HG03439 (cell line): Measurements from ENCODE around the gene POLA2.
"Not testable (repeated sequence)": the region's sequence is repeated elsewhere in the genome, so short reads cannot be mapped to it uniquely, and the experiment has no call there.

Source experiments
- ATAC-seq: cut with Tn5 transposase; IDR thresholded peaks from one replicate; pipeline ENCODE4 v1.9.1; 2021; ENCODE audit warnings: mild to moderate bottlenecking, moderate library complexity; ENCODE audit not compliant: unreplicated experiment

Gene POLA2

DNA sequence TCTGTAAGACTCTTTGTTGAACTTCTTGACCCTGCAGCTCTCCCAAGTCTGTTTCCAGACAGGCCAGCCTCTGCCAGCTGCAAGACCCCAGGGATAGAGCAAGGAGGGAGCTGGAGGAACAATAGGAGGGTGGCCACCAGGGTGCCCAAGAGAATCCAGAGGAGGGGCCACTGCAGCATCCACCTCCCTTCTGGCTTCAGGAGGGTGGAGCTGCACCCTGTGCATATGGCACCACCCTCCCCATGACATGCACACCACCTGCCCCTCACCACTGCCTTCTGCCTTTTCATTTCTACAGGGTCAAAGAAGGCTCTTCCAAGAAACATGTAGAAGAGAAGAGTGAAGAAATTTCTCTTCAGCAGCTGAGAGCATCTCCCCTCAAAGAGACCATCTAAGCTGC, 20.1 kb upstream of the POLA2 start:
- ATAC-seq: no peak

DNA sequence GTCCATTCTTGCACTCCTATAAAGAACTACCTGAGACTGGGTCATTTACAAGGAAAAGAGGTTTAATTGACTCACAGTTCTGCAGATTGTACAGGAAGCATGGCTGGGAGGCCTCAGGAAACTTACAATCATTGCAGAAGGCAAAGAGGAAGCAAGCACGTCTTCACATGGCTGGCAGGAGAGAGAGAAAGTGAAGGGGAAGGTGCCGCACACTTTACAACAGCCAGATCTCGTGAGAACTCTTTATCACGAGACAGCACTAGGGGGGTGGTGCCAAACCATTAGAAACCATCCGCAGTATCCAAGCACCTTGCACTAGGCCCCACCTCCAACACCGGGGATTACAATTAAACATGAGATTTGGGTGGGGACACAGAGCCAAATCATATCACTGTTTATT, 19.4 kb upstream of the POLA2 start:
- ATAC-seq: no peak

DNA sequence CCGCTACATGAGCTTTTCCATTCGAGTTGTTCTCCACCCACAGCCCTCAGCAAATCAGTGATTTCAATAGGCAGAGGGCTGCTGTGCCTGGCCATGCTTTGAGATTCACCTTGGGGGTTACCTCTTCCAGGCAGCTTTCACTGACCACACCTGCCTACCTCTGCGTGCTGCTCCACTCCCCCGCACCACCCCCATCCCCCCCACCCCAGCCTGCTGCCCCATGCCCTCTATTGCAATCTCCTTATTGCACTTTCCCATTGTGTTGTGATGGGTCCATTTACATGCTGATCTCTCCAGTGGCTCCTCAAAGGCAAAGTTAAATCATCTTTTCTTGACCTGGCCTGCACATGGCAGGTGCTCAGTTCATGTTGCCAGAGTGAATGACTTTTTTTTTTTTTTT, 18.0 kb upstream of the POLA2 start:
- ATAC-seq: no peak

DNA sequence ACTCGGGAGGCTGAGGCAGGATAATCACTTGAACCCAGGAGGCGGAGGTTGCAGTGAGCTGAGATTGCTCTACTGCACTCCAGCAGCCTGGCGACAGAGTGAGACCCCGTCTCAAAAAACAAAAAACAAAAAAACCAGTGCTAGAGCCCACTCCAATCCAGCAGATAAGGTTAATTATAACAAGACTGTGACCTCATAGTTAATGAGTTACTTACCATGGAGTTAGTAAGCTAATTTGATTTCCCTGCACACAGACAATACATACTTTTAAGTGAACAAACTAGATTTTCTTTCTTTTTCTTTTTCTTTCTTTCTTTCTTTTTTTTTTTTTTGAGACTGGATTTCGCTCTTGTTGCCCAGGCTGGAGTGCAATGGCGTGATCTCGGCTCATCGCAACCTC, 16.7 kb upstream of the POLA2 start:
- not testable (repeated sequence) for ATAC-seq

DNA sequence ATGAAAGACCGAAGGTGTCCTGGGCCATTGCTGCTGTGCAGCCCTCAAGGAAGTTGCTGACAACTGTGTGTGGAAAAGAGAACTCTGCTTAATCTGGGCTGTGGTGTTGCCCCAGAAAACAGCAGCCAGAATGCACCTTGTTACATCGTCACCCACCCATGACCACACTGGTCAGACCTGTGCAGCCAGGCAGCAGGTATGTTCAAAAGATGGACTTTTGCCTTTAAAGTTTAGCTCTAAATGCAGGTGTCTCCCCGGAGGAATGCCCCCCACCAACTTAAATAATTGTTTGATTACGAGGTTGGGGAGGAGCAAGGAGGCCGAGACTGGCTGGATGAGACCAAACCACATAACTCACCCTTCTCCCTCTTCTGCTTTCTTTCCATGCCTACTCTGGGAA, 15.3 kb upstream of the POLA2 start:
- ATAC-seq: no peak

GRCh38 chr11:65248184-65248710, 13.5 kb upstream of the POLA2 start:
- ATAC-seq: not testable (repeated sequence)

DNA sequence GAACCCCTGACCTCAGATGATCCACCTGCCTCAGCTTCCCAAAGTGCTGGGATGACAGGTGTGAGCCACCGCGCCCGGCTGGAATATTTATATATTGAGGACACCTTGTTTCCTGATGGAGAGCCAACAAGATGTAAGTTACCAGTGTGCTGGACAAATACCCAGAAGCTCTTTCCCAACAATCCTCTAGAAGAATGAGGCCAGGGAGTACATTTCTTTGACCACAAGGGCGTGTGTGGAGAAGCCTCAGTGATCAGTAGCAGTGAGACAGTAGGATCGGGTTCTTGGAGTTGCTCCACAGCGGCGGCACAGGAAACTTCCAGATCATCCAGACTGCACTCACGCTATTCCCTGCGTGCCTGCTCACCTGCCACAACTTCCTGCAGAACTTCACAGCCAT, 10.3 kb upstream of the POLA2 start:
- no peak for ATAC-seq

DNA sequence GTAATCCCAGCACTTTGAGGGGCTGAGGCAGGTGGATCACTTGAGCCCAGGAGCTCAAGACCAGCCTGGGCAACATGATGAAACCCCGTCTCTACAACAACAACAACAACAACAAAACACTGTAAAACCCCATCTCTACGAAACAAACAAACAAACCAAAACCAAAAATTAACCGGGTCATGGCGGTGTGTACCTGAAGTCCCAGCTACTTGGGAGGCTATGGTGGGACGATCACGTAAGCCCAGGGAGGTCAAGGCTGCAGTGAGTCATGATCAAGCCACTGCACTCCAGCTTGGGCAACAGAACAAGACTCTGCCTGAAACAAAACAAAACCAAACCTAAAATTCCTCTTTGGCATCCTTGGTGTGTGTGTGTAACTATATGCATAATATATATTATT, 7.0 kb upstream of the POLA2 start:
- ATAC-seq: no peak

- ATAC-seq: no peak
Observed at GRCh38 chr11:65258988-65259387, 2.8 kb upstream of the POLA2 start.

GRCh38 chr11:65260302-65260701, 1.5 kb upstream of the POLA2 start:
- no peak for ATAC-seq

- no peak for ATAC-seq
Observed at GRCh38 chr11:65260756-65261590, 789 bp upstream of the POLA2 start.

DNA sequence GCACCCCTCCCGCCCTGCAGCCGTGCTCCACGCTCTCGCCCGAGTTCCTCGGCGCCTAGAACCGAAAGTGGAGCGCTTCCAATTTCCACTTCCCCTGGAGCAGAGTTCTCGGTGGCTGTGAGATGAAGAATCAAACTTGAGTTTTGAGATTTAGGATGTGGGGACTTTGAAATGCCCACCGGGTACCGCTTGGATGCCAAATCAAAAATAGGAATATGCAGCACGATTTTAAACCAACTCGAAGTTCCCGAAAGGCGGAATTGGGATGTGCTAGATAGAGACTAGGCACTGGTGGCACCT, 569 bp downstream of the POLA2 start:
- no peak for ATAC-seq

GRCh38 chr11:65262776-65263175, 1.0 kb downstream of the POLA2 start:
- ATAC-seq: no peak

DNA sequence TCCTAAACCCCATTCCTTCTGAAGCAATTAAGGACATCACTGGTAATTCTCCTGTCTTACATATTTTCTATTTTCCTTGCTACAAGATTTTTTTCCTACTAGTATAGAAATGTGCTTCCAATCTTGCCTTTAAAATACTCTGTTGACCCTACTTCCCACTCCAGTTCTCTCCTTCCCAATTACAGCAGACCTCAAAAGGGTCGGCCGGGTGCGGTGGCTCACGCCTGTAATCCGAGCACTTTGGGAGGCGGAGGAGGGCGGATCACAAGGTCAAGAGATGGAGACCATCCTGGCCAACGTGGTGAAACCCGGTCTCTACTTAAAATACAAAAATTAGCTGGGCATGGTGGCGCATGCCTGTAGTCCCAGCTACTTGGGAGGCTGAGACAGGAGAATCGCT, 3.0 kb downstream of the POLA2 start:
- ATAC-seq: not testable (repeated sequence)

DNA sequence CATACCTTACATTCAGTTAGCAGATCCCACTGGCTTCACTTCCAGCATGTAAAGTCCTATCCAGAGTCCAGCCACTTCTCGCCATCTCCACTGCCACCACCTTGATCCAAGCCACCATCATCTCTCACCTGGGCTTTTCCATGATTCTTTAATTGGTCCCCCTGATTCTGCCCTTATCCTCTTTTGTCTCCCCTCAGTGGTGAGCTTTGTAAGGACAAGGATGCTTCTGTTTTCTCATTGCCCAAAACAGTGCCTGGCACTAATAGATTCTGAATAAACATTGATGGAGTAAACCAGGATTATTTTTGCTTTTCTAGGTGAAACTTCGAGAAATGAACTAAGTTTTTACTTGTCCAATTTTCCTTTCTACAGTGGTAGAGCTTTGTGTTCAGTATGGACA, 4.4 kb downstream of the POLA2 start:
- ATAC-seq: no peak

- no peak for ATAC-seq
Observed at GRCh38 chr11:65274735-65275682, 13.2 kb downstream of the POLA2 start.

GRCh38 chr11:65275906-65276305, 14.1 kb downstream of the POLA2 start:
- ATAC-seq: no peak

- ATAC-seq: no peak
Observed at GRCh38 chr11:65277631-65278277, 16.0 kb downstream of the POLA2 start.

GRCh38 chr11:65278356-65278755, 16.6 kb downstream of the POLA2 start:
- no peak for ATAC-seq

DNA sequence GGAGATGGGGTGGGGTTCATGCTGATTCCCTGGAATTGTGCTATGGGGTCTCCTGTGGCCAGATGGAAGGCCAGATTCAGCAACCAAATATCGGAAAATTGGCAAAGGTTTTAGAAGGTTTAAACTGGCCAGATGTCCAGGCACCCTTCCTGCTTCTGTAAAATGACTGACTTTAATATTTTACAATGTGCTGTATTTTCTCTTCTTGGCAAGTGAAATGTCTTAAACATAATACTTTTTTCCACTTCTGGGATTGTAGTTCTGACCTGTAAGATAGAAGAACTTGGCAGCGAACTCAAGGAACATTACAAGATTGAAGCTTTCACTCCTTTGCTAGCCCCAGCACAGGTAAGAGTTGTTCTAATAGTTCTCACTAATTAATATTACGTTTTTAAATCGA, 17.5 kb downstream of the POLA2 start:
- ATAC-seq: no peak

DNA sequence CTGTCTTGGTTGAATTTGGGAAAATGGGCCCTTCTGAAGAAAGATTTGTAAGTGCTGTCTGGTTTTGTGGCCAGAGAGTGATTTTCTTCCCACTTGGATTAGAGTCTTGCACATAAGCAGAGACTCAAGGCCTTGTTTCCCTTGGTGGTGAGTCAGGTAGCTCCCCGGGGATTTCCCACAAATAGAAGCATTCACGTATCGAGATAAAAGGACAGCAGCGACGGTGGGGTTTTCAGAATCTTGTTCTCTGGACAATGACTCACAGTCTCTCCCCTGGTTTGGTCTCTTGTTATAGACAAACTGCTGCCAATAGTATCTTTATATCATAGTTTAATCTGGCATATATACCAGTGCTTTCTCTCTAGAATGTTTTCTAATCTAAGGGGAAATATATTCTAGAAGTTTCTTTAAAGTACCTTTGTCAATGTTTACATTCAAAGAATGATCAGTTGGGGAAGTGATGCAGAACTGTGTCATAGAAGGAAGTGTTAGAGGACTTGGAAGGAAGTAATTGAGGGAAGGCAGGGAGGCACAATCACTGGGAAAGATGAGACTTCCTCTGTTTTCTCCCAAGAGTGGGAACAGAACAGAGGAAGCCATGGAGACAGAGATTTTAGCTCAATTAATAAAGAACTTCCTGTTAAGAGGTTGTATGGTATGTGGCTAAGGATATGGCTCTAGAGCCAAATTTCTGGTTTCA, 18.1 kb downstream of the POLA2 start:
- no peak for ATAC-seq
